GM12878 (cell line): ENCODE data around the gene TIE1.

Experiments
- BHLHE40 ChIP-seq, 2 experiments: fragments of 450-650 bp in 1 of 2; IDR thresholded peaks; 2 replicates each; pipeline ENCODE4 v1.6.1; 2011 to 2017; ENCODE audit warnings: low read depth in 2 of 2, borderline replicate concordance in 1 of 2, improper control_type of control experiment in 1 of 2, low read length in 1 of 2, mild to moderate bottlenecking in 1 of 2
- GABPA ChIP-seq: IDR thresholded peaks from 2 replicates; pipeline ENCODE4 v1.6.1; 2014; ENCODE audit warnings: antibody characterized with exemption, low read depth, mild to moderate bottlenecking, inconsistent platforms
- POLR2A ChIP-seq: IDR thresholded peaks from 2 replicates; pipeline ENCODE4 v1.6.1; 2011; ENCODE audit warnings: low read depth, mild to moderate bottlenecking, low read length
- TCF3 ChIP-seq: IDR thresholded peaks from 2 replicates; pipeline ENCODE4 v1.6.1; 2012; ENCODE audit warnings: low read depth, mild to moderate bottlenecking, low read length, borderline replicate concordance; ENCODE audit not compliant: insufficient read depth
- TF ChIP-seq, protein P1 (sequence below), 3 experiments: IDR thresholded peaks in 2 of 3; conservative IDR thresholded peaks in 1 of 3; 2 replicates each; pipeline ENCODE4 v1.5.1; 2011; ENCODE audit warnings: low read depth in 3 of 3, low read length in 3 of 3, mild to moderate bottlenecking in 3 of 3, control low read depth in 2 of 3, moderate library complexity in 2 of 3, inconsistent platforms in 1 of 3, mixed read lengths in 1 of 3; ENCODE audit not compliant: control insufficient read depth in 2 of 3, insufficient read depth in 1 of 3; ENCODE audit errors: extremely low read depth in 1 of 3
- TF ChIP-seq, protein P2 (sequence below): fragments of 450-650 bp; formaldehyde crosslinking; IDR thresholded peaks from 2 replicates; pipeline ENCODE4 v1.5.0; 2022; ENCODE audit warnings: mild to moderate bottlenecking, missing genetic modification characterization
- TF ChIP-seq, protein P3 (sequence below): IDR thresholded peaks from 2 replicates; pipeline ENCODE4 v1.6.1; 2012; ENCODE audit warnings: low read depth, low read length, improper control_type of control experiment
- TF ChIP-seq, protein P4 (sequence below): IDR thresholded peaks from 2 replicates; pipeline ENCODE4 v1.6.1; 2011; ENCODE audit warnings: borderline replicate concordance, low read depth, mild to moderate bottlenecking, moderate library complexity, mixed read lengths, low read length; ENCODE audit not compliant: insufficient read depth; ENCODE audit errors: extremely low read length

DNA sequence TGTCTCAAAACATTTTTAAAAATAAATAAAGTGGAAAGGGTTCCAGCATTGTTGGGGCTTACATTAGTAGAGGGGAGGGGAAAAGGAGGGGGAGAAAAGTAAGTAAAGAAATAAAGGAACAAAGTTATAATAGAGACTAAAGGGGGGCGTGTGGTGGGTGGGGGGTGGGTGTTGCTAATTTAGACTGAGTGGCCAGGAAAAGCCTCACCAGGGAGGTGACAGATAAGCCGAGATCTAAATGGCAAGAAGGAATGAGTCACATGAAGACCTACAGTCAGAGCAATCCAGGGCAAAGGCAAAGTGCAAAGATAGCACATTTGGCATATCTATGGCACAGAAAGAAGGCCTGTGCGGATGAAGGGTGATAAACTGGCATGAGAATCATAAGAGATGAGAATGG is 44.3 kb downstream of the TIE1 start:
- TF ChIP-seq TCF3 (no peak), POLR2A (no peak), GABPA (no peak), BHLHE40 (IDR thresholded peaks at IDR 0.05; ENCODE audit: borderline replicate concordance in 1 of 2, low read depth in 2 of 2, low read length in 1 of 2) (no peak)
- TF ChIP-seq, protein P1, sequence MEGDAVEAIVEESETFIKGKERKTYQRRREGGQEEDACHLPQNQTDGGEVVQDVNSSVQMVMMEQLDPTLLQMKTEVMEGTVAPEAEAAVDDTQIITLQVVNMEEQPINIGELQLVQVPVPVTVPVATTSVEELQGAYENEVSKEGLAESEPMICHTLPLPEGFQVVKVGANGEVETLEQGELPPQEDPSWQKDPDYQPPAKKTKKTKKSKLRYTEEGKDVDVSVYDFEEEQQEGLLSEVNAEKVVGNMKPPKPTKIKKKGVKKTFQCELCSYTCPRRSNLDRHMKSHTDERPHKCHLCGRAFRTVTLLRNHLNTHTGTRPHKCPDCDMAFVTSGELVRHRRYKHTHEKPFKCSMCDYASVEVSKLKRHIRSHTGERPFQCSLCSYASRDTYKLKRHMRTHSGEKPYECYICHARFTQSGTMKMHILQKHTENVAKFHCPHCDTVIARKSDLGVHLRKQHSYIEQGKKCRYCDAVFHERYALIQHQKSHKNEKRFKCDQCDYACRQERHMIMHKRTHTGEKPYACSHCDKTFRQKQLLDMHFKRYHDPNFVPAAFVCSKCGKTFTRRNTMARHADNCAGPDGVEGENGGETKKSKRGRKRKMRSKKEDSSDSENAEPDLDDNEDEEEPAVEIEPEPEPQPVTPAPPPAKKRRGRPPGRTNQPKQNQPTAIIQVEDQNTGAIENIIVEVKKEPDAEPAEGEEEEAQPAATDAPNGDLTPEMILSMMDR (IDR thresholded peaks at IDR 0.05 in 2 of 3, conservative IDR thresholded peaks at IDR 0.05 in 1 of 3; ENCODE audit: control insufficient read depth in 2 of 3, extremely low read depth in 1 of 3, insufficient read depth in 1 of 3, low read depth in 3 of 3, low read length in 3 of 3) = no peak
- TF ChIP-seq, protein P2, sequence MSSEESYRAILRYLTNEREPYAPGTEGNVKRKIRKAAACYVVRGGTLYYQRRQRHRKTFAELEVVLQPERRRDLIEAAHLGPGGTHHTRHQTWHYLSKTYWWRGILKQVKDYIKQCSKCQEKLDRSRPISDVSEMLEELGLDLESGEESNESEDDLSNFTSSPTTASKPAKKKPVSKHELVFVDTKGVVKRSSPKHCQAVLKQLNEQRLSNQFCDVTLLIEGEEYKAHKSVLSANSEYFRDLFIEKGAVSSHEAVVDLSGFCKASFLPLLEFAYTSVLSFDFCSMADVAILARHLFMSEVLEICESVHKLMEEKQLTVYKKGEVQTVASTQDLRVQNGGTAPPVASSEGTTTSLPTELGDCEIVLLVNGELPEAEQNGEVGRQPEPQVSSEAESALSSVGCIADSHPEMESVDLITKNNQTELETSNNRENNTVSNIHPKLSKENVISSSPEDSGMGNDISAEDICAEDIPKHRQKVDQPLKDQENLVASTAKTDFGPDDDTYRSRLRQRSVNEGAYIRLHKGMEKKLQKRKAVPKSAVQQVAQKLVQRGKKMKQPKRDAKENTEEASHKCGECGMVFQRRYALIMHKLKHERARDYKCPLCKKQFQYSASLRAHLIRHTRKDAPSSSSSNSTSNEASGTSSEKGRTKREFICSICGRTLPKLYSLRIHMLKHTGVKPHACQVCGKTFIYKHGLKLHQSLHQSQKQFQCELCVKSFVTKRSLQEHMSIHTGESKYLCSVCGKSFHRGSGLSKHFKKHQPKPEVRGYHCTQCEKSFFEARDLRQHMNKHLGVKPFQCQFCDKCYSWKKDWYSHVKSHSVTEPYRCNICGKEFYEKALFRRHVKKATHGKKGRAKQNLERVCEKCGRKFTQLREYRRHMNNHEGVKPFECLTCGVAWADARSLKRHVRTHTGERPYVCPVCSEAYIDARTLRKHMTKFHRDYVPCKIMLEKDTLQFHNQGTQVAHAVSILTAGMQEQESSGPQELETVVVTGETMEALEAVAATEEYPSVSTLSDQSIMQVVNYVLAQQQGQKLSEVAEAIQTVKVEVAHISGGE (CRISPR knock-in tag) = no peak
- TF ChIP-seq, protein P3, sequence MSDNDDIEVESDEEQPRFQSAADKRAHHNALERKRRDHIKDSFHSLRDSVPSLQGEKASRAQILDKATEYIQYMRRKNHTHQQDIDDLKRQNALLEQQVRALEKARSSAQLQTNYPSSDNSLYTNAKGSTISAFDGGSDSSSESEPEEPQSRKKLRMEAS = no peak
- TF ChIP-seq, protein P4, sequence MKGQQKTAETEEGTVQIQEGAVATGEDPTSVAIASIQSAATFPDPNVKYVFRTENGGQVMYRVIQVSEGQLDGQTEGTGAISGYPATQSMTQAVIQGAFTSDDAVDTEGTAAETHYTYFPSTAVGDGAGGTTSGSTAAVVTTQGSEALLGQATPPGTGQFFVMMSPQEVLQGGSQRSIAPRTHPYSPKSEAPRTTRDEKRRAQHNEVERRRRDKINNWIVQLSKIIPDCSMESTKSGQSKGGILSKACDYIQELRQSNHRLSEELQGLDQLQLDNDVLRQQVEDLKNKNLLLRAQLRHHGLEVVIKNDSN = no peak
